ENCODE measurements around the gene PTPRK.
"Not testable (repeated sequence)": the region's sequence is repeated elsewhere in the genome, so short reads cannot be mapped to it uniquely, and the experiment has no call there.

Gene PTPRK

GRCh38 chr6:127978185-127978584 lies 542.2 kb downstream of the PTPRK start:
- H3K4me1 ChIP-seq (ENCODE audit: control insufficient read depth, insufficient read depth, low read length); H3K4me3 ChIP-seq (ENCODE audit: low read length); DNase-seq (ENCODE audit: low read depth, low spot score); H3K27me3 ChIP-seq (ENCODE audit: control insufficient read depth, insufficient read depth, low read length); H3K9me3 ChIP-seq (ENCODE audit: control insufficient read depth, insufficient read depth, low read length); H3K36me3 ChIP-seq (ENCODE audit: control insufficient read depth, insufficient read depth, low read length); H3K27ac ChIP-seq (ENCODE audit: low read length): not testable (repeated sequence)
- no CpG with 5 or more reads among the region's 2 CpGs for WGBS (ENCODE audit: insufficient coverage, insufficient read length)

DNA sequence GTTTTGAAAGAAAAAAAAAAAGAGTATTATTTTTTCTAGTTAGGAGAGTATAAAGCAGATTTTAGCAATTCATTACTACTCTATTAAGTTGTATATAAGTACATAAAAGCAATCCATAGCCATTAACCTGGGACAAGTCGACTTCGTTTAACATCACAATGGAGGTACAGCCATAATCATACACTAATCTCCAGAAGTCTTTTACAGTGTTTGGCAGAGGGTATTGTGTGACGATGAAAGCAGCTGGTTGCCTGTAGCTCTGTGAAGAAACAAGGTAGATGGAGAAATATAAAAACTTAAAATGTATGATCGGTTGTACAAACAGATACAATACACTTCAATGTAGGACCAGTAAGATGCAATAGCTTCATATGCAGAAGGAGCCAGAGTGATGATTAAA lies 543.6 kb downstream of the PTPRK start:
- Histone ChIP-seq H3K9me3 (ENCODE audit: control insufficient read depth, insufficient read depth, low read length) (no peaks in the 10 kb centered on the region), H3K36me3 (ENCODE audit: control insufficient read depth, insufficient read depth, low read length) (no peaks in the 10 kb centered on the region; the same call in 1 of the 2 replicates), H3K4me1 (ENCODE audit: control insufficient read depth, insufficient read depth, low read length) (no peaks in the 10 kb centered on the region), H3K27me3 (ENCODE audit: control insufficient read depth, insufficient read depth, low read length) (no peaks in the 10 kb centered on the region), H3K27ac (ENCODE audit: low read length) (no peak overlapping the region), H3K4me3 (ENCODE audit: low read length) (no peak overlapping the region)
- no CpG with 5 or more reads among the region's 4 CpGs for WGBS (ENCODE audit: insufficient coverage, insufficient read length)
- DNase-seq (ENCODE audit: low read depth, low spot score), result no peak

DNA sequence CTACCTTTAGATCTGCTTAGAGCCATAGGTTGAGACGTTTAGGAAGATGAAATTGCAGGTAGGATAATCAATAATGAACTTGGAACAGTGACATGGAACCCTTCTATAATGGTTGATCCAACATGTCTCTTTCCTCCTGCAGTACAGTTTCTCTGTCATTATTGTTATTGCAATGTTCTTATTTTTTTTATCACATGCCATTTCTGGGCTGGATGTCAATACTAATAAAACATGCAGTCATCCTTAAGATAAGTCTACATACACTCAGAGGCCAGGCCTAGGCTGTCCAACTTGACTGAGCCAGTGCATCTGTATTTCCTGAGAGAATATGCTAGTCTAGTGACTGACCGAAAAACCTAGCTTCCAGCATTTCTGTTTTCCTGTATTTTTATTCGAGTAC lies 544.3 kb downstream of the PTPRK start:
- no peaks in the 10 kb centered on the region; the same call in 1 of the 2 replicates for H3K36me3 ChIP-seq (ENCODE audit: control insufficient read depth, insufficient read depth, low read length)
- no peak overlapping the region for H3K27ac ChIP-seq (ENCODE audit: low read length)
- no peaks in the 10 kb centered on the region for H3K27me3 ChIP-seq (ENCODE audit: control insufficient read depth, insufficient read depth, low read length)
- no peak overlapping the region for H3K4me3 ChIP-seq (ENCODE audit: low read length)
- H3K4me1 ChIP-seq (ENCODE audit: control insufficient read depth, insufficient read depth, low read length), result no peaks in the 10 kb centered on the region
- WGBS (ENCODE audit: insufficient coverage, insufficient read length), result no CpG with 5 or more reads among the region's 3 CpGs
- DNase-seq (ENCODE audit: low read depth, low spot score), result no peak
- no peaks in the 10 kb centered on the region for H3K9me3 ChIP-seq (ENCODE audit: control insufficient read depth, insufficient read depth, low read length)

GRCh38 chr6:127972815-127973214 lies 547.6 kb downstream of the PTPRK start:
- Histone ChIP-seq H3K36me3 (ENCODE audit: control insufficient read depth, insufficient read depth, low read length) (no peaks in the 10 kb centered on the region; the same call in 1 of the 2 replicates), H3K27me3 (ENCODE audit: control insufficient read depth, insufficient read depth, low read length) (no peaks in the 10 kb centered on the region), H3K9me3 (ENCODE audit: control insufficient read depth, insufficient read depth, low read length) (no peaks in the 10 kb centered on the region), H3K4me1 (ENCODE audit: control insufficient read depth, insufficient read depth, low read length) (no peaks in the 10 kb centered on the region), H3K4me3 (ENCODE audit: low read length) (no peak overlapping the region), H3K27ac (ENCODE audit: low read length) (no peak overlapping the region)
- DNase-seq (ENCODE audit: low read depth, low spot score), result no peak
- WGBS (ENCODE audit: insufficient coverage, insufficient read length), result no CpG with 5 or more reads among the region's 8 CpGs

DNA sequence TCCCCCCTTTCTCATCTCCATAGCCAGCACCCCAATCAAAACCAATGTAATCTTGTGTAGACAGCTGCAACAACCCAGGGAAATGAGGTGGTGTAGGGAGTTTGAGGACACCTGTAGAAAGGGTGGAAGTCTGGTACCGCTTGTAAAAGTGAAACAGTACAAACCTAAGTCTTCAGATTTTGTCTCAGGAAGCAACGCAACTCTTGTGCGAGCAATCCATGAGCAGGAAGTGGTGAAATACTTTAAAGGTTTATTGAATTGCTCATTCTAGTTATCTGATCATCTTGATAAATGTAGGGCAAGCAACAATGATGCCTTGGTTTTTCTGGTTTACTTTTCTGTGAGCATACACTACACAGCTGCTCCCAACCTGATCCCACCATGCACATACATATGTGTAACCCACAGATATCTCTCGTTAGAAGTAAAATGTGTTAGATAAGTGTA lies 548.4 kb downstream of the PTPRK start:
- H3K27ac ChIP-seq (ENCODE audit: low read length), result no peak overlapping the region
- H3K36me3 ChIP-seq (ENCODE audit: control insufficient read depth, insufficient read depth, low read length), result no peaks in the 10 kb centered on the region; the same call in 1 of the 2 replicates
- no CpG with 5 or more reads among the region's 4 CpGs for whole genome bisulfite sequencing (ENCODE audit: insufficient coverage, insufficient read length)
- no peak for DNase-seq (ENCODE audit: low read depth, low spot score)
- H3K4me1 ChIP-seq (ENCODE audit: control insufficient read depth, insufficient read depth, low read length), result no peaks in the 10 kb centered on the region
- no peak overlapping the region for H3K4me3 ChIP-seq (ENCODE audit: low read length)
- H3K27me3 ChIP-seq (ENCODE audit: control insufficient read depth, insufficient read depth, low read length), result no peaks in the 10 kb centered on the region
- H3K9me3 ChIP-seq (ENCODE audit: control insufficient read depth, insufficient read depth, low read length), result no peaks in the 10 kb centered on the region

GRCh38 chr6:127971386-127971785 lies 549.0 kb downstream of the PTPRK start:
- WGBS (ENCODE audit: insufficient coverage, insufficient read length), result no CpG with 5 or more reads among the region's 2 CpGs
- DNase-seq (ENCODE audit: low read depth, low spot score), result no peak
- Histone ChIP-seq H3K27ac (ENCODE audit: low read length) (no peak overlapping the region), H3K4me3 (ENCODE audit: low read length) (no peak overlapping the region), H3K9me3 (ENCODE audit: control insufficient read depth, insufficient read depth, low read length) (no peaks in the 10 kb centered on the region), H3K36me3 (ENCODE audit: control insufficient read depth, insufficient read depth, low read length) (no peaks in the 10 kb centered on the region; the same call in 1 of the 2 replicates), H3K27me3 (ENCODE audit: control insufficient read depth, insufficient read depth, low read length) (no peaks in the 10 kb centered on the region), H3K4me1 (ENCODE audit: control insufficient read depth, insufficient read depth, low read length) (no peaks in the 10 kb centered on the region)

- no peak overlapping the region for H3K4me3 ChIP-seq (ENCODE audit: low read length)
- no peaks in the 10 kb centered on the region for H3K9me3 ChIP-seq (ENCODE audit: control insufficient read depth, insufficient read depth, low read length)
- DNase-seq (ENCODE audit: low read depth, low spot score), result no peak
- H3K4me1 ChIP-seq (ENCODE audit: control insufficient read depth, insufficient read depth, low read length), result no peaks in the 10 kb centered on the region
- WGBS (ENCODE audit: insufficient coverage, insufficient read length), result no CpG with 5 or more reads among the region's 3 CpGs
- H3K27ac ChIP-seq (ENCODE audit: low read length), result no peak overlapping the region
- H3K36me3 ChIP-seq (ENCODE audit: control insufficient read depth, insufficient read depth, low read length), result no peaks in the 10 kb centered on the region; the same call in 1 of the 2 replicates
- no peaks in the 10 kb centered on the region for H3K27me3 ChIP-seq (ENCODE audit: control insufficient read depth, insufficient read depth, low read length)
Measured at GRCh38 chr6:127969701-127970100, 550.7 kb downstream of the PTPRK start.

- Histone ChIP-seq H3K9me3 (ENCODE audit: control insufficient read depth, insufficient read depth, low read length) (no peaks in the 10 kb centered on the region), H3K27me3 (ENCODE audit: control insufficient read depth, insufficient read depth, low read length) (no peaks in the 10 kb centered on the region), H3K4me1 (ENCODE audit: control insufficient read depth, insufficient read depth, low read length) (no peaks in the 10 kb centered on the region), H3K27ac (ENCODE audit: low read length) (no peak overlapping the region), H3K4me3 (ENCODE audit: low read length) (no peak overlapping the region), H3K36me3 (ENCODE audit: control insufficient read depth, insufficient read depth, low read length) (no peaks in the 10 kb centered on the region; the same call in 1 of the 2 replicates)
- no CpG with 5 or more reads among the region's 1 CpG for WGBS (ENCODE audit: insufficient coverage, insufficient read length)
- DNase-seq (ENCODE audit: low read depth, low spot score), result no peak
Measured at GRCh38 chr6:127968394-127968793, 552.0 kb downstream of the PTPRK start.

DNA sequence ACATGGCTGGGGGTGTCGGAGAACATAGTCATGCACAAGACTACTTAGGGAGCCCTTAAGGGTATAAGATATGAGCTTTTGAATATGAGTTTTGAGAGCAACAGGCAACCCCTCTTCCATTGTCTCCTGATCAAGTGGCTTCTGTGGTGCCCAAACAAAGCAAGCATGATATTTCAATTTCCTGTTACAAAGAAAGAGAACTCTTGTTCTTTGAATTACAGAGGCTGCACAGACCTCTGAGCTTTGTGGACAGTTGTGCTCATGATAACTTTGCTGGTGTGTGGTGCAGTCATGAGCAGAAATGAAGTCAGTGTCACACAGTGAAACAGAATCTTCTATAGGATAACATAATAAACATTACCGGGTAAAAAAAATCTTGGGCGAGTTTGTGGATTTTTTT lies 552.7 kb downstream of the PTPRK start:
- Histone ChIP-seq H3K27ac (ENCODE audit: low read length) (no peak overlapping the region), H3K4me3 (ENCODE audit: low read length) (no peak overlapping the region), H3K9me3 (ENCODE audit: control insufficient read depth, insufficient read depth, low read length) (no peaks in the 10 kb centered on the region), H3K36me3 (ENCODE audit: control insufficient read depth, insufficient read depth, low read length) (no peaks in the 10 kb centered on the region; the same call in 1 of the 2 replicates), H3K4me1 (ENCODE audit: control insufficient read depth, insufficient read depth, low read length) (no peaks in the 10 kb centered on the region), H3K27me3 (ENCODE audit: control insufficient read depth, insufficient read depth, low read length) (no peaks in the 10 kb centered on the region)
- DNase-seq (ENCODE audit: low read depth, low spot score), result no peak
- WGBS (ENCODE audit: insufficient coverage, insufficient read length), result no CpG with 5 or more reads among the region's 3 CpGs

DNA sequence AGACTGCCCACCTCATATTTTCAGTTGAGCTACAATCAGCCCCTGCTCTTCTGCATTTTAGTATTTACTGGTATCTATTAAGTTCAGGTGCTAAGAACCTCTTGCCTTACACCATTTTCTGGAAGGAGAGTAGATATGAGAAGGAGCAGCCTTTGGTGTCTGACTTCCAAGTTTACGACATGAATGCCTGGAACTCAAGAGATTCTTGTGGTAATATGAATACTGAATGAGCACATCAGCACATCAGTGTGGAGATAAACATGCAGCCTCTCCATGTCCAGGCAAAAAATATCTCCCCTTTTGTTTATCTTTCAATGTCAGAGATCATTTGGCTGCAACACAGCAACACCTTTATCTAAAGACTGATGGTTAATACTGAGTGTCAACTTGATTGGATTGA lies 553.8 kb downstream of the PTPRK start:
- H3K4me3 ChIP-seq (ENCODE audit: low read length), result no peak overlapping the region
- H3K27ac ChIP-seq (ENCODE audit: low read length), result no peak overlapping the region
- DNase-seq (ENCODE audit: low read depth, low spot score), result no peak
- no CpG with 5 or more reads among the region's 1 CpG for WGBS (ENCODE audit: insufficient coverage, insufficient read length)
- no peaks in the 10 kb centered on the region for H3K27me3 ChIP-seq (ENCODE audit: control insufficient read depth, insufficient read depth, low read length)
- no peaks in the 10 kb centered on the region; the same call in 1 of the 2 replicates for H3K36me3 ChIP-seq (ENCODE audit: control insufficient read depth, insufficient read depth, low read length)
- no peaks in the 10 kb centered on the region for H3K9me3 ChIP-seq (ENCODE audit: control insufficient read depth, insufficient read depth, low read length)
- no peaks in the 10 kb centered on the region for H3K4me1 ChIP-seq (ENCODE audit: control insufficient read depth, insufficient read depth, low read length)

DNA sequence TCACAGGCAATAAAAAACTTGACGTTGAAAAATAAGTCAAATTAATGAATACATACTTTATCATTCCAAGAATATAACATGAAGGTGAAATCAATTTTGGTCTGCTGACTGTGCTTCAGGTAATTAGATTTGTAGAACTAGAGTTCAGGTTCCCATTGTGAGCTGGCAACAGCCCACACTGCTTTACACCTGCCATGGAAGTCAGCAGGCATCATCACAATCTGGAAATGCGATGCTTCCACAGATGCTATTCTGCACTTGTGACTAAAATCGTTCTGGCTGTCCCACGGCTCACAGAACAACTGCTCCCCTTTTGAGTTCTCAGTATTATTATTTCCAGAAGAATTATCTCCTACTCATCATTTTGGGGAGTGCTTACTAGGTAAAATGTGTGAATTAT lies 556.9 kb downstream of the PTPRK start:
- WGBS (ENCODE audit: insufficient coverage, insufficient read length), result no CpG with 5 or more reads among the region's 4 CpGs
- no peak overlapping the region for H3K27ac ChIP-seq (ENCODE audit: low read length)
- no peaks in the 10 kb centered on the region; the same call in 1 of the 2 replicates for H3K9me3 ChIP-seq (ENCODE audit: control insufficient read depth, insufficient read depth, low read length)
- DNase-seq (ENCODE audit: low read depth, low spot score), result no peak
- H3K36me3 ChIP-seq (ENCODE audit: control insufficient read depth, insufficient read depth, low read length), result no peaks in the 10 kb centered on the region
- H3K4me1 ChIP-seq (ENCODE audit: control insufficient read depth, insufficient read depth, low read length), result no peaks in the 10 kb centered on the region
- H3K27me3 ChIP-seq (ENCODE audit: control insufficient read depth, insufficient read depth, low read length), result no peaks in the 10 kb centered on the region
- H3K4me3 ChIP-seq (ENCODE audit: low read length), result no peak overlapping the region
